GM18508 (cell line): ENCODE results near the gene CDHR2.

Source experiments
- ATAC-seq: cut with Tn5 transposase; IDR thresholded peaks from one replicate; pipeline ENCODE4 v1.9.1; 2021; ENCODE audit warnings: moderate number of reproducible peaks; ENCODE audit not compliant: insufficient read depth, unreplicated experiment

Gene CDHR2

DNA sequence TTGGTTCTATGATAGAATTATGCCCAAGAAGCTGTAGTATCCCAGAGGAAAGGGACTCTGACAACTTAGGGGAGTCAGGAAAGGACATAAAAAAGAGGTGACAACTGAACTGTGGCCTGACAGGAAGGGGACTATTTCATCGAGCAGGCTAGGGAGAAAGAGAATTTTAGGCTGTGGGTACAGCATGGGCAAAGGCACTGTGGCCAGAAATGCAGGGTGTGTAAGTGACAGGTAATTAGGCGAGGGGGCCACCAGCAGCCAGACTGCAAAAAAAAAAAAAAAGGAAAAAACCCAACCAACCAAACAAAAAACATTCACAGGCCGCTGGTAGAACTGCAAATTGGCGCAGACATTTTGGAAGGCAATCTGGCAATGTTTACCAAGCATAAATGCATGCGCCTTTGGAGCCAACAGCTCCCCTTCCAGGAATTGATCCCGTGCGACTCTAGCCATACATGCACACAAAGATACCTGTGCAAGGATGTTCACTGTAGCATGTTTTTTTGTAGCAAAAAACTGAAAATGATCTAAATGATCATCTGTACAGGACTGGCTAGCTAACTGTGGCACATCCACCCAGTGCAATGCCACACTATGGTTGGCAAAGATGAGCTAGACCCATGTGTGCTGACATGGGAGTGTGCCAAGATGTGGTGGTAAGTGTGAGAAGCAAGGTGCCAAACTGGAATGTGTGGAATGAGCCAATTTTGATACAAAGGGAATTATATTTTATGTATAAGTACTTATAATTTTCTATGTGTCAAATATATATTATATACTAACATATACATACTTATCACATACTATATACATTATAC is 82.5 kb downstream of the CDHR2 start:
- ATAC-seq: no peak

- no peak for ATAC-seq
These were observed 83.6 kb downstream of the CDHR2 start for GRCh38 chr5:176632745-176633144.

DNA sequence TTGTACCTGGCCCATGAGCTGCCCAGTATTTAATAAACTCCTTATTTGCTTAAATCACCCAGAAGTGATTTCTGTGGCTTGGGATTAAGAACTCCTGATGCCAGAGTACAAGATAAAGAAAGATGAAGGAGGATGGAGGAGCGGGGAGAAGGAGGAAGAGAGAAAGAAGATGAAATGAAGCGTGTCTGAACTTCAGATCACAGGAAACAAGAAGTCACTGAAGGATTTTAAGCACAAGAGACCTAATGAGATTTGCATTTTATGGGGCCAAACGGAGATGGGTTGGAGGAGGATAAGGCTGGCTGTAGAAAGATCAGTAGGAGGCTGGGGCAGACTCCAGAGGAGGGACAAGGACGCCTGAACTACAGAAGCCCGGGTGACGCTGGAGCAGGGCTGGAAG is 84.5 kb downstream of the CDHR2 start:
- ATAC-seq: no peak

GRCh38 chr5:176636426-176636825 is 87.3 kb downstream of the CDHR2 start:
- no peak for ATAC-seq

DNA sequence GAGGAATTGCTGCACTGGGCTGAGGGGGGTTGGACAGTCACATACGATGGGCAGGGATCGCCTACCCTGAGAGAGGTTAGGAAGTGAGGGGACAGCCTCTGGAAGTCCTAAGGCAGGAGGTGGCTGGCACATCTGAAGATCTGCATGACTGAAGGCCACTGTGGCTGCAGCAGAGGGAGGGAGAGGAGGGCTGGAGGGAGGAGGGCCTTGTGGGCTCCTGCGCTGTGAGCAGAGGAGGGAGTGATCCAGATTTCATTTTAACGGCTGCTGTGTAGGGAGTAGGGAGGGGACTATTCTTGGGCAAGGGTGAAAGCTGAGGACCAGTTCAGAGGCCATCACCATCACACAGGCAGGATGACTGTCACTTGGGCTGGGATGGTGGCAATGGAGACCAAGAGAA is 88.4 kb downstream of the CDHR2 start:
- ATAC-seq: no peak

DNA sequence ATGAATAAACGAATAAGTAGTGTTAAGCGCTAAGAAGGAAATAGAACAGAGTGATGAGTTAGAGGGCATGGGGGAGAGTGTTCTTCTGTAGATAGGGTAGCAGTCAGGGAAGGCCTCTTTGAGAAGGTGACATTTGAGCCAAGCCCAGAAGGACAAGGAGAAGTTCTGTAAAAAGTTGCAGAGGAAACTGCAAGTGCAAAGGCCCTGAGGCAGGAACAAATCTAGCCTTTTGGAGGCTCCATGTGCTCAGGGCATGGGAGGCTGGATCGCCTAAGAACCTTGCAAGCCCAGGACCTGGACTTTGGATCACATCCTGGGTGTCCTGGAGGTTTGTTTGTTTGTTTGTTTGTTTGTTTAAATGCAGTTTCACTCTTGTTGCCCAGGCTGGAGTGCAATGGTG is 89.3 kb downstream of the CDHR2 start:
- no peak for ATAC-seq

DNA sequence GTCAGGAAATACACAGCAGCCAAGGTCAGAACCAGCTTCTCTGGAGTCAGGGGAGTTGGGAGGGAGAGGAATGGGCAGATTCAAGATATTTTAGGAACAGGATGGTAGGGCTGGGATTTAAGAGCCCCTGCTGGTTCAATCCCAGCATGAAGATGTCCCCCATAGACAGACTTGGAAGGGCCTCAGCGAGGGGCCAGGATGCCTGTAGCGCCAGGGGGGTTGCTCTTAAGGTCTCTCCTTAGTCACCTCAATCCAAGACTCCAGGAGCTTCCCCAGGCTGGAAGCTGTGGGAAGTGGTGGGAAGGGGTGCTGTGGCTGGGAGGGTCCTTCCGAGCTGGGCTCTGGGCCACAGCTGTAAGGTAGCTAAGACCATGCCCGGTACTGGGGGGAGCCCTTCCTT is 90.1 kb downstream of the CDHR2 start:
- ATAC-seq: no peak

DNA sequence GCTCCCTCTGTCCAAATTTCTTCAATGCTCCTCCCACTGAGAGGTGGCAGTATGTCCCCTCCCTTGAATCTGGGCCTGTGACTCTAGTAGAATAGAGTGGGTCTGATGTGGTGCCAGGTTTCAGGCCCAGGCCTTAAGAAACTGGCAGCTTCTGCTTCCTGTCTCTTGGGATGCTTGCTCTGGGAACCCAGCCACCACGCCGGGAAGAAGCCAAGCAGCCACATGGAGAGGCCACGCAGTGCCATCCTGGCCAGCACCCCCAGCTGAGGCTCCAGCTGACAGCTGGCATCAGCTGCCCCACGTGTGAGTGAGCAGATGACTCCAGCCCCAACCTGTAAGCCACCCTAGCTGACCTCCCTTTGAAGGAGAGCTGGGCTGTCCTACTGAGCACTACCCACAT is 90.8 kb downstream of the CDHR2 start:
- ATAC-seq: no peak

- ATAC-seq: no peak
These were observed 91.5 kb downstream of the CDHR2 start for GRCh38 chr5:176640616-176641015.

DNA sequence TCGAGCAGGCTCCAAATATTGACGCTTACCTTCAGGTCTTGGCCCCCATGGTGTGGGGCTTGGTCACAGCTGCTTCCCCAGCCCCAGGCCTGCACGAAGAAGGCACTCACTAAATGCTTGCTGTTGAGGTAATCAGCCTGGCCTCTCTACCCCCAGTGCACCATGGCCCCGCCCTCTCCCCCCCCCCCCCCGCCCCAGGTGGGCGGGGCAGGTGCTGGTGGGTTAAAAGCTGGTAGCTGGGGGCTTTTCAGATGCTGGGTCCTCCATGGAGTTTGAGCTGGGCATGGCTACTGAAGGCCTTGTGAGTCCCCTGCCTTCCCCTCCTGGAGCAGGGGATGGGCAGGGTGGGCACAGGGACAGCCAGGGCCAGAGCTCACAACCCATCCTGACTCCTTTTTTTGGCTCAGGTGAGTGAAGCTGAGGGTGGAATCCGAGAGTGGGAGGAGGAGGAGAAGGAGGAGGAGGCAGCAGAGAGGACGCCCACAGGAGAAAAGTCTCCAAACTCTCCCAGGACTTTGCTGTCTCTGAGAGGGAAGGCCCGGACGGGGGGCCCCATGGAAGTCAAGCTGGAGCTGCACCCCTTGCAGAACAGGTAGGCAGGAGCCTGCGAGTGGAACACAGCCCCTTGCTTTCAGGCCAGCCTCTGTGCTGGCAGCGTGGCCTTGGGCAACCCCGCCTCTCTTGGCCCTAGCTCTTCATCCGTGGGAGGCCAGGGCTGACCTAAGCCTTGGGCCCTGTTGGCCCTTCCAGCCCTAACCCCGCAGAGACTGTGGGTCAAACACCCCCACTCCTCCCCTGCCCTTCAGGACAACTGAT is 93.7 kb downstream of the CDHR2 start:
- no peak for ATAC-seq

DNA sequence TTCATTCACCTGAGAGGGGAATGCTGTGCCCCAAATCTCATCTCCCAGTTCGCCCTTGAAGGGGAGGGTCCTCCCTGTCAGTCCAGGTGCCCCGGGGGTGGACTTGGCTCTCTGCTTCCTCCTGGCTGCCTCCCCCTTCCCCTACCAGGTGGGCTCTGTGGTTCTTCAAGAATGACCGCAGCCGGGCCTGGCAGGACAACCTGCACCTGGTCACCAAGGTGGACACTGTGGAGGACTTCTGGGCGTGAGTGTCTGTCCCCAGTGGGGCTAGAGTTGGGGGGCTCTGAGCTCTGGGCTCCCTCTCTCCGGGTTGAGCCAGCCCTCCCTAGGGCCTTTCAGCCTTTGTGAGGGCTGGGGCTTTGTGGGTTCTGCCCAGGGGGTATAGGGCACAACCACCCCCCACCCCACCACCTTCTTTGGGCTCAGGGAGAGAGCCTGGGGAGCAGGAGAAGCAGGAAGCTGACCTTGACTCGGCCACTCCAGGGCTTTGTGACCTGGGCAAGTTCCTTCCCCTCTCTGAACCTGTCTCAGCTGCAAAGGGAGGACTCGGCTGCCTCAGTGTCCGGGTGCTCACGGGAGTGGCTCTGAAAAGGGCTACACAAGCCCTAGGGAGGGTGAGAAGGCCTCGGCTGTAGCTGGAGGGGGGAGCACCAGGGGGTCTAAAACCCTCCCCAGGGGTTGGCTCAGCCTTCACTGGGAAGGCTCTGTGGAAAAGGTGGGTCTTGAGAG is 94.5 kb downstream of the CDHR2 start:
- no peak for ATAC-seq

GRCh38 chr5:176644294-176644693 is 95.2 kb downstream of the CDHR2 start:
- ATAC-seq: no peak

- ATAC-seq: no peak
These were observed 95.9 kb downstream of the CDHR2 start for GRCh38 chr5:176644878-176645670.
